C4-2B (cell line): ENCODE results near the gene PLA2G4F.

Experiments used
- CTCF ChIP-seq: fragments of 450-650 bp; conservative IDR thresholded peaks from 2 replicates; pipeline ENCODE4 v1.5.1; 2017; ENCODE audit warnings: mild to moderate bottlenecking
- ZFX ChIP-seq: fragments of 450-650 bp; IDR thresholded peaks from 2 replicates; pipeline ENCODE4 v1.6.1; 2017

GRCh38 chr15:42150219-42150970, 6.0 kb downstream of the PLA2G4F start:
- no peak for TF ChIP-seq CTCF
- no peak for TF ChIP-seq ZFX
